ENCODE results near the gene RUNX3. TPM values are rescaled to one million over a fixed set of nuclear protein-coding genes. Genes with fewer than 3 reads are reported as not detected.

RUNX3 gene
- total and polyA plus RNA-seq, 2 of the 8 experiments (the other 6 are each of a cell fraction or from before 2014, with no cell fraction given), result 0.62 to 0.82 TPM

DNA sequence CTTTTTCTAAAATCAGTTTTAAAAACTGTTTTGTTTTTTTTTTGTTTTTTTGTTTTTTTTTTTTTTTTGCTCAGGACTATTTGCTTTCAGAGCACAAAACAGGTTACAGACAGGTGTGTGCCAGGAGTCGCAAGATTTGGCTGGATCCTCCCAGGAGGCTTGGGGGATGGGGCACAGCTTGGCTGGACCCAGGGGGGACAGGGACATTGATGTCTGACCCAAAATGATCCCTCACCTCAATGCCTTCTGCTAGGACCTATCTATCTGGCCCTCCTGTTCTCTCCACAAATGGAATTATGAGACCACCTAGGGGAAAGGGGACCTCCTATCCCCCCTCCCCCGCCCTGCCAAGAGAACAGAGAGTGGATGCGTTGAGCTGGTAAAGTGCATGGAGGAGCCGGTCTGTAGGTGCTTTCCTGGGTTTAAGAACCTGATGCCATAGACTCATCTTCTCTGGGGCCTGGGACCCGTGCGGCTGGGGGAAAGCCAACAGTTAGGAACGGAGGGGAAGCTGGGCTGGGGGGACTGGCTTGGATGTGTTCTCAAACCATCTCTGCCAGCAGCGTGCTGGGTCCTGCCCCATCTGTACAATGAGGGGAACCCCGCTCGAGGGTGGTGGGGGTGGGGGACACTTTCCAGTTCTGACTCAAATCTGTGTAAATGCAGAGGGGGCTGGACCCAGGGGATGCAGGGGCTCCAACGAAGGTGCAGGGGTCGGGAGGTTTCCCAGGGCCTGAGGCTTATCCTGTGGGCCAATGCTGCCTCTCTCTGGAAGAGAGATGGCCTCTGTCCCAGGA, 28.9 kb downstream of the RUNX3 start:
- Histone ChIP-seq H3K4me2 (ENCODE audit: insufficient read depth in 1 of 2, low read depth in 2 of 2, low read length in 2 of 2) (no peak overlapping the region), H3K4ac (replicated peaks; ENCODE audit: insufficient read length, low read depth, low read length) (no peak overlapping the region), H3K27ac (ENCODE audit: low read depth, low read length) (no peak overlapping the region), H3K4me3 (ENCODE audit: extremely low read depth in 1 of 4, insufficient read depth in 2 of 4, low read depth in 3 of 4, low read length in 4 of 4) (no peak overlapping the region), H2BK20ac (ENCODE audit: low read length) (no peak overlapping the region), H2AFZ (ENCODE audit: low read length) (no peak overlapping the region), H3K36me3 (ENCODE audit: control insufficient read depth in 2 of 4, insufficient read depth in 4 of 4, low read length in 3 of 4) (no peaks in the 10 kb centered on the region), H3K79me2 (ENCODE audit: control insufficient read depth in 1 of 2, insufficient read depth in 2 of 2, low read length in 2 of 2) (no peaks in the 10 kb centered on the region), H2AK5ac (ENCODE audit: low read depth, low read length) (no peak overlapping the region), H3K27me3 (replicated peaks in 1 of 4; ENCODE audit: control insufficient read depth in 3 of 4, extremely low read depth in 1 of 4, insufficient read depth in 3 of 4, low read length in 3 of 4) (no peaks in the 10 kb centered on the region), H4K91ac (replicated peaks; ENCODE audit: insufficient read length, low read length) (no peak overlapping the region), H3K79me1 (ENCODE audit: low read depth, low read length) (no peaks in the 10 kb centered on the region), H2BK5ac (ENCODE audit: low read depth, low read length) (no peak overlapping the region), H4K5ac (ENCODE audit: insufficient read length, low read depth, low read length) (no peak overlapping the region), H3K9me3 (ENCODE audit: insufficient read depth in 2 of 2, low read depth in 1 of 2, low read length in 1 of 2) (no peaks in the 10 kb centered on the region), H3K9ac (replicated peaks in 1 of 4; ENCODE audit: extremely low read depth in 1 of 4, low read depth in 3 of 4, low read length in 3 of 4) (no peak overlapping the region), H3K23ac (ENCODE audit: insufficient read length) (no peak overlapping the region), H2BK15ac (ENCODE audit: low read length) (no peak overlapping the region), H3K4me1 (replicated peaks in 1 of 4; ENCODE audit: control insufficient read depth in 3 of 4, insufficient read depth in 4 of 4, low read length in 3 of 4) (no peaks in the 10 kb centered on the region; a peak in 2 of 7 replicates), H4K8ac (ENCODE audit: extremely low read depth, insufficient read depth, low read length) (no peak overlapping the region), H3K18ac (ENCODE audit: extremely low read depth, low read length) (no peak overlapping the region), H4K20me1 (replicated peaks in 1 of 2; ENCODE audit: control insufficient read depth in 1 of 2, insufficient read depth in 2 of 2, low read length in 2 of 2) (no peaks in the 10 kb centered on the region), H2BK12ac (ENCODE audit: low read depth, low read length) (no peak overlapping the region), H3K14ac (ENCODE audit: insufficient read length) (no peak overlapping the region), H3K23me2 (ENCODE audit: low read depth, low read length) (no peaks in the 10 kb centered on the region), H2BK120ac (replicated peaks; ENCODE audit: low read depth, low read length) (no peak overlapping the region), H3K56ac (replicated peaks; ENCODE audit: insufficient read length, low read depth, low read length) (no peak overlapping the region)
- POLR2A ChIA-PET (ENCODE audit: partially characterized antibody), result no interaction called here
- DNase-seq (ENCODE audit: low read depth in 1 of 2, low spot score in 2 of 2), result peak in 1 of 2 experiments; percentile 39
- no peak for FAIRE-seq
- WGBS, 2 experiments (ENCODE audit: extremely low coverage in 1 of 2, insufficient coverage in 1 of 2, insufficient read length in 1 of 2, insufficient replicate concordance in 2 of 2, low coverage in 1 of 2, low lambda C conversion rate in 2 of 2, missing lambda C conversion rate in 1 of 2), result 95% methylated on average over 9 of the region's 12 CpGs; no CpG with 5 or more reads in 1 of the 2 experiments
- TF ChIP-seq CBX8 (IDR thresholded peaks at IDR 0.05; ENCODE audit: borderline replicate concordance, low read depth, low read length), result no peak
- TF ChIP-seq BACH1 (IDR thresholded peaks at IDR 0.05; ENCODE audit: low read length), result no peak
- no peak for TF ChIP-seq RNF2 (IDR thresholded peaks at IDR 0.05; ENCODE audit: borderline replicate concordance, low read depth, low read length, missing control alignments, poor library complexity, severe bottlenecking)
- TF ChIP-seq FOSL1 (IDR thresholded peaks at IDR 0.05; ENCODE audit: insufficient read depth, low read depth, low read length), result no peak
- TF ChIP-seq GTF2F1 (IDR thresholded peaks at IDR 0.05; ENCODE audit: borderline replicate concordance, low read depth, low read length), result no peak
- CTCF ChIA-PET (ENCODE audit: partially characterized antibody), result interaction anchor here (0.6 to 1.1 kb wide), 7 partner anchors 8 to 246 kb away, joined by 3 to 6 read pairs (median 4); no protein-coding TSS in a partner anchor

Measured in H1 (cell line).